Tibial nerve (tissue), 4 donors: ENCODE data around the gene ACAA1. TPM values are rescaled to one million over a fixed set of nuclear protein-coding genes. Genes with fewer than 3 reads are reported as not detected.

Experiments
- DNase-seq, 2 donors: peaks; one replicate each; pipeline ENCODE4 v3.0.0-alpha.2; 2019; ENCODE audit warnings: low spot score in 2 of 2
- H3K27ac ChIP-seq, 4 donors: fragments of 200-600 bp; sonication (generic) in 3 of 4; one replicate each; pipeline ENCODE4 v1.5.1; 2017 to 2019; ENCODE audit warnings: mild to moderate bottlenecking in 1 of 4
- H3K27me3 ChIP-seq, 2 donors: fragments of 200-600 bp; sonication (generic) in 1 of 2; one replicate each; pipeline versions ENCODE4 v1.5.1 to v1.6.0; 2017 to 2019
- H3K36me3 ChIP-seq, 3 donors: fragments of 200-600 bp; sonication (generic); one replicate each; pipeline ENCODE4 v1.5.1; 2018 to 2019
- H3K4me1 ChIP-seq, 4 donors: fragments of 200-600 bp; sonication (generic) in 3 of 4; one replicate each; pipeline ENCODE4 v1.5.1; 2017 to 2019
- H3K4me3 ChIP-seq, 4 donors: fragments of 200-600 bp; sonication (generic) in 3 of 4; one replicate each; pipeline ENCODE4 v1.5.1; 2017 to 2019; ENCODE audit warnings: mild to moderate bottlenecking in 1 of 4, moderate library complexity in 1 of 4
- H3K9me3 ChIP-seq, 4 donors: fragments of 200-600 bp; sonication (generic) in 3 of 4; one replicate each; pipeline ENCODE4 v1.5.1; 2017 to 2019
- EP300 ChIP-seq, 2 donors: sonication (generic); formaldehyde crosslinking; IDR thresholded peaks; one replicate each; pipeline ENCODE4 v1.6.1; 2017; ENCODE audit warnings: antibody characterized with exemption in 2 of 2, mild to moderate bottlenecking in 1 of 2
- POLR2A ChIP-seq, 2 donors: fragments of 450-650 bp; IDR thresholded peaks; one replicate each; pipeline ENCODE4 v1.6.1; 2017; ENCODE audit warnings: antibody characterized with exemption in 2 of 2, mild to moderate bottlenecking in 2 of 2, moderate library complexity in 2 of 2
- WGBS, 2 donors: methylation state at CpG; one replicate each; pipeline ENCODE4 v1.1.5; 2018; 5-methylcytosine and 5-hydroxymethylcytosine counted together
- total RNA-seq, 4 donors: library from RNA; depleted of rRNA; stranded (reverse); fragments of >200 nt; gene quantifications; one replicate each; pipeline ENCODE4 v1.1.0, GENCODE V29; 2016
- TF ChIP-seq, protein P1 (sequence below), 5 experiments: fragments of 200-600 bp in 3 of 5; fragments of 450-650 bp in 2 of 5; sonication (generic) in 3 of 5; IDR thresholded peaks; one replicate each; pipeline ENCODE4 v1.5.1; 2016 to 2019; ENCODE audit warnings: antibody characterized with exemption in 5 of 5, mild to moderate bottlenecking in 3 of 5, moderate library complexity in 2 of 5

The ACAA1 gene
- total RNA-seq, 4 donors from 2014 or later, result 63.9 to 83.3 (median 80.5) TPM

DNA sequence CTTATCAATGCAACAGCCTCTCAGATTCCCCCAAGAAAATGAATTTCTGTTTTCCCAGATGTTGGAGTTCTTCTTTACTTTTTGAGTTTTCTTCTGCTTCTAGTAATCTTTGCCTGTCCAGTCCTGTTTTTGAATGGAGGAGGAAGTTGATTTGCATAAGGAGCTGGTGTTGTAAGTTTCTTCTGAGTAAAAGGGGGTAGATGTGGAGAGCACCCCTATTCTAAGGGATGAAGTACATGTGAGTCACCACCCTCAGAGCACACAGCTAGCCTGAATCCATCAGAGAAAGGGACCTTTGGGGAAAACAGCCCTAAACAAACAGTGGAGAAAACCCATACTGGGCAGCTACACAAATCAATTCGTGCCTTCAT, 34.5 kb downstream of the ACAA1 start:
- no peak for TF ChIP-seq EP300 (IDR thresholded peaks at IDR 0.05)
- TF ChIP-seq, protein P1, sequence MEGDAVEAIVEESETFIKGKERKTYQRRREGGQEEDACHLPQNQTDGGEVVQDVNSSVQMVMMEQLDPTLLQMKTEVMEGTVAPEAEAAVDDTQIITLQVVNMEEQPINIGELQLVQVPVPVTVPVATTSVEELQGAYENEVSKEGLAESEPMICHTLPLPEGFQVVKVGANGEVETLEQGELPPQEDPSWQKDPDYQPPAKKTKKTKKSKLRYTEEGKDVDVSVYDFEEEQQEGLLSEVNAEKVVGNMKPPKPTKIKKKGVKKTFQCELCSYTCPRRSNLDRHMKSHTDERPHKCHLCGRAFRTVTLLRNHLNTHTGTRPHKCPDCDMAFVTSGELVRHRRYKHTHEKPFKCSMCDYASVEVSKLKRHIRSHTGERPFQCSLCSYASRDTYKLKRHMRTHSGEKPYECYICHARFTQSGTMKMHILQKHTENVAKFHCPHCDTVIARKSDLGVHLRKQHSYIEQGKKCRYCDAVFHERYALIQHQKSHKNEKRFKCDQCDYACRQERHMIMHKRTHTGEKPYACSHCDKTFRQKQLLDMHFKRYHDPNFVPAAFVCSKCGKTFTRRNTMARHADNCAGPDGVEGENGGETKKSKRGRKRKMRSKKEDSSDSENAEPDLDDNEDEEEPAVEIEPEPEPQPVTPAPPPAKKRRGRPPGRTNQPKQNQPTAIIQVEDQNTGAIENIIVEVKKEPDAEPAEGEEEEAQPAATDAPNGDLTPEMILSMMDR (IDR thresholded peaks at IDR 0.05), result no peak
- TF ChIP-seq POLR2A (IDR thresholded peaks at IDR 0.05), result no peak
- DNase-seq, result no peak
- WGBS, 2 donors, result 46 to 50% methylated on average over 1 of the region's 1 CpG
- H3K4me3 ChIP-seq, result no peak overlapping the region
- no peaks in the 10 kb centered on the region for H3K36me3 ChIP-seq
- H3K27me3 ChIP-seq, result no peaks in the 10 kb centered on the region
- H3K27ac ChIP-seq, result no peak overlapping the region
- H3K4me1 ChIP-seq, result no peaks in the 10 kb centered on the region
- peaks cover 0 to 7% (median 0%) of the 10 kb centered on the region in 4 donors for H3K9me3 ChIP-seq

DNA sequence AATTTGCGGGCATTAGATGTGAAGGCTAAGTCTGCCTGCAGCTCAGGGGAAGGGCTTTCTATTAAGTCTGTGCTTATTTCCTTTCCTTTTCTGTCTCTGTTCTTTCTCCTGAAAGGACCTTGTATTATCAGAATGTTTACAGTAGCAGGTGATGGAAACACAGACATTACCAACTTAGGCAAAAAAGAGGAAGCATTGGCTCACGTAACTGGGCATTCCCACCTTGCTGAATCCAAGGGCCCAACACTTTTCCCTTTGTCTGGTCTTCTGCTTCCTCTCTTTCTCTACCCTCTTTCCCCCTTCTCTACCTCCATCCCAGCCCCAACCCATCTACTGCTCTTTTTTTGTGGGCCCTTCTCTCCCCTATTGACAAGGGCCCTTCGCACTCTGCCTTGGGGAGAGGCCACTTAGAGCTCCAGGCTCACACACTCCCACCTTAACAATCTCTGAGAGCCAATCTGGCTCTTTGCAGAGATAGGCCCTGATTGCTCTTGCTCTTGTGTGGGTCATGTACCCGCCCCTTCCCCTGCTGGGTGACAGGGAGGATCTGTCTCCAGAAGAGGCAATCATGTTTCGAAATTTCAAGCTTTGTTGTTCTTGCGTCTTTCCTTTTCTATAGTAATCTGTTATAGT, 35.0 kb downstream of the ACAA1 start:
- WGBS, 2 donors, result 79 to 81% methylated on average over 6 of the region's 6 CpGs

DNA sequence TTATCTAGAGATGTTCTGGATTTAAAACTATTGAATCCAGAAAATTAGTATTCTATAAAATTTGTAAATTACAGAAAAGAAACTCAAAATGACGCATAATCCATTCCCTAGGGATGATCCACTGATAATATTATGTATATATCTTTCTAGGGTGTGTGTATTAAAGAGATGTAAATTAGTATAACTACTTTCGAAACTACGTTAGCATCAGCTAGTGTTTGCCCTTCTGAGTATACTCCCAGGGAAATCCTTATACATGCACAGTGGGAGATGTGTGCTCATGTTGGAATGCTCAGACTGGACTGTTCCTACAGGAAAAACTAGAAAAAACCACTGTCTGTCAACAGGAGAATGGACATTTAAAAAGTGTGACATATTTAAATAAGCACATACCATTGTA, 36.4 kb downstream of the ACAA1 start:
- no peak for DNase-seq
- no peaks in the 10 kb centered on the region for H3K36me3 ChIP-seq
- H3K27me3 ChIP-seq, result no peaks in the 10 kb centered on the region
- no peak overlapping the region for H3K4me3 ChIP-seq
- no peaks in the 10 kb centered on the region for H3K4me1 ChIP-seq
- WGBS, 2 donors, result 82 to 87% methylated on average over 3 of the region's 3 CpGs
- peaks cover 0 to 5% (median 0%) of the 10 kb centered on the region in 4 donors for H3K9me3 ChIP-seq
- no peak overlapping the region for H3K27ac ChIP-seq
- TF ChIP-seq, protein P1 (IDR thresholded peaks at IDR 0.05), result no peak
- no peak for TF ChIP-seq EP300 (IDR thresholded peaks at IDR 0.05)
- no peak for TF ChIP-seq POLR2A (IDR thresholded peaks at IDR 0.05)

More for the DNA sequence above, 35.0 kb downstream of the ACAA1 start:
- Histone ChIP-seq H3K27ac (no peak overlapping the region), H3K36me3 (no peaks in the 10 kb centered on the region), H3K4me3 (no peak overlapping the region), H3K9me3 (peaks cover 0 to 7% (median 0%) of the 10 kb centered on the region in 4 donors), H3K4me1 (no peaks in the 10 kb centered on the region), H3K27me3 (no peaks in the 10 kb centered on the region)
- no peak for DNase-seq
- TF ChIP-seq, protein P1 (IDR thresholded peaks at IDR 0.05), result no peak
- TF ChIP-seq POLR2A (IDR thresholded peaks at IDR 0.05) (no peak), EP300 (IDR thresholded peaks at IDR 0.05) (no peak)

DNA sequence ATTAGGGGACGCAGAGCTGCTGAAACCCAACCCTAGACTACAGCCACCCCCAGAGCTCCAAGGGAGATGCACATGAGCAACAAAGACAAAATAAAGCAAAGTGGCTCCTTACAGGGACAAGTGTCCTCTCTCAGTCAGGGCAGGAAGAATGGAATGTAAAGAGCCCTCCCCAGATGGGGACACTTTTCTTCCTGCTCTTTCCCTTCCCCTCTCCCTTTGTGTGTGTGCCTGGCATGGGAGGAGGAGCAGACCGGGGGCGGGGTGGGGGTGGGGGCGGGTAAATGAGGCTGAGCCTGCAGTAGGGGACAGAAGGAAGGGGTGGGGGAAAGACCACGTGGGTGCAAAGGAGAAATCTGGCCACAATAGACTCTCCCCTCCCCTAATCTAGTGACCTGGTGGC, 37.4 kb downstream of the ACAA1 start:
- H3K9me3 ChIP-seq, result no peaks in the 10 kb centered on the region
- H3K4me1 ChIP-seq, result no peaks in the 10 kb centered on the region
- H3K4me3 ChIP-seq, result no peak overlapping the region
- TF ChIP-seq EP300 (IDR thresholded peaks at IDR 0.05), result no peak
- TF ChIP-seq, protein P1 (IDR thresholded peaks at IDR 0.05), result no peak
- no peak for TF ChIP-seq POLR2A (IDR thresholded peaks at IDR 0.05)
- peaks cover 0 to 3% (median 0%) of the 10 kb centered on the region in 3 donors for H3K36me3 ChIP-seq
- no peaks in the 10 kb centered on the region for H3K27me3 ChIP-seq
- WGBS, 2 donors, result 20 to 32% methylated on average over 2 to 5 of the region's 5 CpGs
- no peak for DNase-seq
- H3K27ac ChIP-seq, result no peak overlapping the region

DNA sequence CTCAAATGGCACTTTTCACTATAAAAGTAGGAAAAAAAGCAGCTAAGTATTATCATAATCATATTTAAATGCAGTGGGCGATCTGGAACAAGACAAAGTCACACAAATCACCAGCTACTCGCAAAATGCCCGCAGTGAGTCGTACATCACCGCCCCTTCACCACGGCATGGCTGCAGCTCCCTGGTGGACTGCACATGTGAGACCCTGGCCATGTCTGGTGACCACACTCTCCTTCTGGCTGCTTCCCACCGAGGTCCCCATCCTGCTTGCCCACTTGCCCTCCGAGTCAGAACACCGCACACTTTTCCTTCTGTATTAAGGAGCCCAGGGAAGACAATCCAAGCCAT, 38.6 kb downstream of the ACAA1 start:
- Histone ChIP-seq H3K4me3 (no peak overlapping the region), H3K4me1 (no peaks in the 10 kb centered on the region), H3K9me3 (no peaks in the 10 kb centered on the region), H3K27ac (no peak overlapping the region), H3K27me3 (no peaks in the 10 kb centered on the region), H3K36me3 (peaks cover 0 to 3% (median 0%) of the 10 kb centered on the region in 3 donors)
- WGBS, 2 donors, result 84 to 91% methylated on average over 9 of the region's 9 CpGs
- no peak for DNase-seq
- TF ChIP-seq EP300 (IDR thresholded peaks at IDR 0.05) (no peak), POLR2A (IDR thresholded peaks at IDR 0.05) (no peak)
- TF ChIP-seq, protein P1 (IDR thresholded peaks at IDR 0.05), result no peak
